Inflammatory macrophage treated with lipopolysaccharide for 4 hours (primary cell): ENCODE results near the gene PLPP3.

ENCODE experiments used
- DNase-seq: peaks from one replicate; pipeline ENCODE4 v3.0.0-alpha.2; 2020

Gene PLPP3

GRCh38 chr1:56517404-56518130 lies 61.8 kb downstream of the PLPP3 start:
- no peak for DNase-seq

GRCh38 chr1:56516539-56517252 lies 62.7 kb downstream of the PLPP3 start:
- DNase-seq: peak; percentile 95

GRCh38 chr1:56515898-56516538 lies 63.3 kb downstream of the PLPP3 start:
- DNase-seq: no peak

- DNase-seq: no peak
Measured at GRCh38 chr1:56512724-56513494, 66.5 kb downstream of the PLPP3 start.

- DNase-seq: no peak
Measured at GRCh38 chr1:56511766-56512165, 67.6 kb downstream of the PLPP3 start.

GRCh38 chr1:56511364-56511763 lies 68.0 kb downstream of the PLPP3 start:
- peak; percentile 97 for DNase-seq

- no peak for DNase-seq
Measured at GRCh38 chr1:56510642-56511021, 68.7 kb downstream of the PLPP3 start.

- DNase-seq: no peak
Measured at GRCh38 chr1:56509713-56510641, 69.4 kb downstream of the PLPP3 start.

GRCh38 chr1:56508523-56508983 lies 70.8 kb downstream of the PLPP3 start:
- peak; percentile 74 for DNase-seq

GRCh38 chr1:56507925-56508522 lies 71.3 kb downstream of the PLPP3 start:
- no peak for DNase-seq

- DNase-seq: peak; percentile 41
Measured at GRCh38 chr1:56506951-56507491, 72.3 kb downstream of the PLPP3 start.

GRCh38 chr1:56505792-56506743 lies 73.3 kb downstream of the PLPP3 start:
- peak; percentile 35 for DNase-seq

GRCh38 chr1:56502700-56503245 lies 76.6 kb downstream of the PLPP3 start:
- peak; percentile 87 for DNase-seq

- no peak for DNase-seq
Measured at GRCh38 chr1:56501888-56502287, 77.5 kb downstream of the PLPP3 start.

- DNase-seq: peak; percentile 63
Measured at GRCh38 chr1:56501426-56501825, 77.9 kb downstream of the PLPP3 start.

- peak; percentile 49 for DNase-seq
Measured at GRCh38 chr1:56496821-56497772, 82.3 kb downstream of the PLPP3 start.

GRCh38 chr1:56496158-56496557 lies 83.2 kb downstream of the PLPP3 start:
- no peak for DNase-seq

- DNase-seq: no peak
Measured at GRCh38 chr1:56495538-56495937, 83.8 kb downstream of the PLPP3 start.
